GM19239 (cell line): Measurements from ENCODE around the gene PRRT4.

ENCODE experiments used
- DNase-seq: peaks from one replicate; pipeline ENCODE4 v3.0.0; 2011; ENCODE audit warnings: low spot score; ENCODE audit not compliant: insufficient read length
- FAIRE-seq: peaks from 2 replicates; lab custom pipeline; 2011; peaks lifted over from hg19 to GRCh38; lab: Jason Lieb, UNC

The PRRT4 gene

DNA sequence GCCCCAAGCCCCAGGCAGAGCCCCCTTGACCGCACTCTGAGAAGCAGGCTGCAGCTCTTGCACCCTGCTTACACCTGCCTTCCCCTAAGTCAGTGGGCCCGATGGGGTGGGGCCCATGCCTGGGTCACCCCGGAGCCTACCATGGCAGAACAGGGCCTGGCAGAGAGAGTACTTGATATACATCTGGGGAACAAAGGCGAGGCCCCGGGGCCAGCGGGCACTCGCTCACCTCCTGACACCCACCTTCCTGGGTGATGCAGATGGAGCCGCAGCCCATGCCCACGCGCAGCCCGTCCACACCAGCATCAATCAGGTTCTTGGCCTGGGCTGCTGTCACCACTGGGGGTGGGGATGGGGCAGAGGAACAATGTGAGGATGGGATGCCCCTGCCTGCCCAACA, 34.9 kb upstream of the PRRT4 start:
- FAIRE-seq (no peak), DNase-seq (no peak)

GRCh38 chr7:128395748-128396147, 34.3 kb upstream of the PRRT4 start:
- no peak for FAIRE-seq
- no peak for DNase-seq

- DNase-seq: no peak
- no peak for FAIRE-seq
Measured at GRCh38 chr7:128394904-128395496, 33.5 kb upstream of the PRRT4 start.

GRCh38 chr7:128393526-128394330, 32.2 kb upstream of the PRRT4 start:
- DNase-seq: no peak
- FAIRE-seq: no peak

- FAIRE-seq (no peak), DNase-seq (no peak)
Measured at GRCh38 chr7:128392446-128393327, 31.2 kb upstream of the PRRT4 start.

GRCh38 chr7:128391805-128392204, 30.3 kb upstream of the PRRT4 start:
- FAIRE-seq (no peak), DNase-seq (no peak)

- FAIRE-seq (no peak), DNase-seq (no peak)
Measured at GRCh38 chr7:128390871-128391565, 29.5 kb upstream of the PRRT4 start.

DNA sequence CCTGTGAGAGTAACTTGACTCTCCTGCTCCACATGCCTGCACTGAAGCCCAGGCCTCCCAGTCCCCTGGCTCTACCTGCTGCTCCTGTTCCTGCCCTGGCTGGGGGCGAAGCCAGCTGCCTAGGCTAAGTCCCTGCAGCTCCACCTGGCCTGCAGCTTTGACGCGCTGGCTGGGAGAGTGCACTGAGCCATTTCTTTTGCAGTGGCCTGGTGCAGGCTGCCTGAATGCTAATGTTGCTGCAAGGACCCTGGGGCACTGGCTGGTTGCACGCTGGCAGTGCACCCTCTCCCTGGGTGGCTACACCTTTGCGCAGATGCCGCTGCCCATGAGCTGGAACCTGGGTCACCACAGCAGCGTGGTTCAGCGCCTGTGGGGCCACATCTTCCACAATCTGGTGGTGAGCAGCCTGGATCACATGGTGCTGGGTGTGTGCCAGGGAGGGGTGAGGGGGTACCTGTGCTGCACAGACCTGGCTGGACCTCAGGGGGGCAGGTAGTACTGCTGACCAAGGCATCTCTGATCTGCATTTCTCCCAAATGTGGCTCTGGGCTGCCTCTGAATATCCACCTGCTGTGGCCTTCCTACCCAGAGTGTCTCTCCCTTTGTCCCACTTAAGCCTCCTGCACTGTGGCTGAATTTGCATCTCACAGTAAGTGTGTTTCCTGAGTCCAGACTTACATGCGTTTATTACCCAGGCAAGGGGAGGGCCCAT, 28.3 kb upstream of the PRRT4 start:
- no peak for FAIRE-seq
- no peak for DNase-seq

GRCh38 chr7:128389085-128389617, 27.7 kb upstream of the PRRT4 start:
- FAIRE-seq: no peak

DNA sequence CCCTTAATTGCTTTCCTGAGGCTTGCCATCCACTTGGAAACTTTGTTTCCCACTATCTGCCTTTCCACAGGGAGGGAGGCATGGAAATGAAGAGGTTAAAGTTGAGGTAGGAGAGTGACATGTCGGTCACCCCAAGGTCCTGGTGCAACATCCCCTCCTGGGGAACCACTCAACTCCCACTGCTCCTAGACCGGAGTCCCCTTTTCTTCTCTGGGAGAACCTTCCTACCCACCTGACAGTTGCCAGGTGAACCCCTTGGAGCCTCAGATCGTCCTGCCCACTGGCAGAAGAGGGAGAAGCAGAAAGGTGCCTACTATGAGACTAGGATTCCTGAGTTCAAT, 26.6 kb upstream of the PRRT4 start:
- FAIRE-seq: no peak
- DNase-seq: no peak

More at GRCh38 chr7:128389085-128389617, 27.7 kb upstream of the PRRT4 start:
- DNase-seq: no peak

GRCh38 chr7:128387216-128388144, 26.0 kb upstream of the PRRT4 start:
- DNase-seq (peak; percentile 95), FAIRE-seq (peak; percentile 48)

GRCh38 chr7:128385988-128386925, 24.8 kb upstream of the PRRT4 start:
- FAIRE-seq (no peak), DNase-seq (no peak)

- no peak for DNase-seq
- no peak for FAIRE-seq
Measured at GRCh38 chr7:128384726-128385125, 23.2 kb upstream of the PRRT4 start.

- DNase-seq (no peak), FAIRE-seq (no peak)
Measured at GRCh38 chr7:128383776-128384175, 22.3 kb upstream of the PRRT4 start.

DNA sequence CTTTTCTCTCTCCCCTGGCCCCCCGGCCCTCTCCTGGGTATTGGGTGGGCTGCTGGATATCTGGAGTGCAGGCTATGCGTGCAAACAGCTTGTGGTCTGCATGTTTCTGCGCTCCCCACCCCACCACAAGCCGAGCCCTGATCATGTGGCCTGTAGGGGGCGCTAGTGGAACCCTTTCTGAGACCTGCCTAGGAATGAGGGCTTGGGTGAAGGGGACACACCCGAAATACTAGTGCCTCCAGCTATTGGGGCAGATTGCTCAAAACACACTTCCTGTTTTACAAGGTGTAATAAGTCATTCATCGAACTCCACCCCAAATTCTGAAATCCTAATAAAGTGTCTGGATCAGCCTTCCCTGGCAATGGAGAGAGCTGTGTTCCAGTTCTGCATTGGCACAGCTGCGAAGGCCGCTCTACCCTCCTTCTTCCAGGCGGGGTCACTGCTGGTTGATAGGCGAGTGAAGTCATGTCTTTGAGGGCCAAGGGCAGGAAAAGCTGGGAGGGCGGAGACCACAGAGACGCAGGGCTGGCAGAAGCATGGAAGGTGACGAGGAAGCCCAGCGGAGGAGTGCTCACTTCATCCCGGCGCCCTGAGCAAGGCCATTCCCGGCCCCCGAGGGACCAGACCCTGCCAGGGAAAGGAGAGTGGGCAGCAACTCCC, 19.8 kb upstream of the PRRT4 start:
- no peak for FAIRE-seq

DNA sequence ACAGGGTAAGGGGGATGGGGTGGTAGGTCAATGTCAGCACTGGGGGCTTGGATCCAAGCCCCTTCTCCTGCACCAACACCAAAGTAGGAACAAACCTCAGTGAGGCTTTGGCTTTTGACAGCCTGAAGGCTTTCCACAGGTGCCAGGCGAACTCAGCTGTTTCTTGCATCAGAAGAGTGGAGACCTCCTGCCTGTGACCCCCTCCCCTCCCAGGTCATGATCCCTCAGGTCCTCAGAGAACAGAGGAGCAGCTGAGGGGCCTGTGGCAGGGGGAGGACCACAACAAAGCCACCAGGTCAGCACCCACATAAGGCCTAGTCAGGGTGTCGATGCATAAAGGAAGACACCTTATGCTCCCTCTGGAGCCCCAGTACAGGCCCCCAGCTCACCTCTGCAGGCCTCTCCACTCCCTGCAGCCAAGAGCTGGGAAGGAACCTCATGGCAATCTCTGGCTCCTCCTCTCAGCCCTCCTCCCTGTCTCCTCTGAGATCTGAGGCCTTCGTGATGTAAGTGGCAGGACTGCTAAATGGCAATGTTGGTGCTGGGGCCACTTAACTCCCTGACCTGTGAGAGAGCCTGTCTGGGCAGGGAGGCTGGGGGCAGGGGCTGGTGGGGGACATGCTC, 19.1 kb upstream of the PRRT4 start:
- FAIRE-seq (no peak), DNase-seq (no peak)

More for the DNA sequence above, 19.8 kb upstream of the PRRT4 start:
- no peak for DNase-seq
